Prostate gland (tissue), 2 donors: ENCODE measurements around the gene CFD. TPM values are rescaled to one million over a fixed set of nuclear protein-coding genes. Genes with fewer than 3 reads are reported as not detected.
"Not testable (repeated sequence)": the region's sequence is repeated elsewhere in the genome, so short reads cannot be mapped to it uniquely, and the experiment has no call there.

Experiments used
- DNase-seq: peaks from one replicate; pipeline ENCODE4 v3.0.0-alpha.2; 2019; ENCODE audit warnings: low spot score
- H3K27ac ChIP-seq, 2 donors: fragments of 200-600 bp; sonication (generic); 2 replicates each; pipeline ENCODE4 v1.5.1; 2017 to 2019
- H3K27me3 ChIP-seq: fragments of 200-600 bp; sonication (generic); replicated peaks from 2 replicates; pipeline ENCODE4 v1.5.1; 2019; ENCODE audit not compliant: insufficient read depth
- H3K36me3 ChIP-seq, 2 donors: fragments of 200-600 bp; sonication (generic); 1 replicate in 1 of 2; 2 replicates in 1 of 2; pipeline versions ENCODE4 v1.5.1 to v1.8.1; 2017 to 2019
- H3K4me1 ChIP-seq: fragments of 200-600 bp; sonication (generic); replicated peaks from 2 replicates; pipeline ENCODE4 v1.5.1; 2019
- H3K4me3 ChIP-seq, 2 donors: fragments of 200-600 bp; sonication (generic); 2 replicates each; pipeline ENCODE4 v1.5.1; 2017 to 2019
- H3K9me3 ChIP-seq: fragments of 200-600 bp; sonication (generic); 2 replicates; pipeline ENCODE4 v1.5.1; 2017
- POLR2A ChIP-seq: fragments of 450-650 bp; IDR thresholded peaks from one replicate; pipeline ENCODE4 v1.6.1; 2016; ENCODE audit warnings: antibody characterized with exemption, mild to moderate bottlenecking
- POLR2AphosphoS5 ChIP-seq: sonication (generic); formaldehyde crosslinking; IDR thresholded peaks from one replicate; pipeline ENCODE4 v1.6.1; 2017; ENCODE audit warnings: antibody characterized with exemption
- WGBS: methylation state at CpG from one replicate; pipeline ENCODE4 v1.1.5; 2018; 5-methylcytosine and 5-hydroxymethylcytosine counted together
- intact Hi-C: fragments of 100-400 bp; cut with DNase I; formaldehyde crosslinking; loops from one replicate; pipeline ENCODE4 v1.14.2; 2022
- total RNA-seq, 2 donors: library from RNA; depleted of rRNA; stranded (reverse); fragments of >200 nt; gene quantifications; one replicate each; pipeline ENCODE4 v1.1.0, GENCODE V29; 2016
- TF ChIP-seq, protein P1 (sequence below), 4 experiments: fragments of 200-600 bp in 2 of 4; fragments of 450-650 bp in 2 of 4; sonication (generic) in 2 of 4; IDR thresholded peaks; 1 replicate in 3 of 4; 2 replicates in 1 of 4; pipeline ENCODE4 v1.5.1; 2016 to 2019; ENCODE audit warnings: antibody characterized with exemption in 4 of 4, mild to moderate bottlenecking in 2 of 4, moderate library complexity in 2 of 4

Gene CFD
- total RNA-seq, 2 donors from 2014 or later: 92.2 to 167 TPM

- no peaks in the 10 kb centered on the region for H3K4me1 ChIP-seq
- intact Hi-C loops: no loop called here
- no peaks in the 10 kb centered on the region for H3K27me3 ChIP-seq
- no peak overlapping the region for H3K27ac ChIP-seq
- DNase-seq: no peak
- no peak for TF ChIP-seq POLR2AphosphoS5
- TF ChIP-seq, protein P1, sequence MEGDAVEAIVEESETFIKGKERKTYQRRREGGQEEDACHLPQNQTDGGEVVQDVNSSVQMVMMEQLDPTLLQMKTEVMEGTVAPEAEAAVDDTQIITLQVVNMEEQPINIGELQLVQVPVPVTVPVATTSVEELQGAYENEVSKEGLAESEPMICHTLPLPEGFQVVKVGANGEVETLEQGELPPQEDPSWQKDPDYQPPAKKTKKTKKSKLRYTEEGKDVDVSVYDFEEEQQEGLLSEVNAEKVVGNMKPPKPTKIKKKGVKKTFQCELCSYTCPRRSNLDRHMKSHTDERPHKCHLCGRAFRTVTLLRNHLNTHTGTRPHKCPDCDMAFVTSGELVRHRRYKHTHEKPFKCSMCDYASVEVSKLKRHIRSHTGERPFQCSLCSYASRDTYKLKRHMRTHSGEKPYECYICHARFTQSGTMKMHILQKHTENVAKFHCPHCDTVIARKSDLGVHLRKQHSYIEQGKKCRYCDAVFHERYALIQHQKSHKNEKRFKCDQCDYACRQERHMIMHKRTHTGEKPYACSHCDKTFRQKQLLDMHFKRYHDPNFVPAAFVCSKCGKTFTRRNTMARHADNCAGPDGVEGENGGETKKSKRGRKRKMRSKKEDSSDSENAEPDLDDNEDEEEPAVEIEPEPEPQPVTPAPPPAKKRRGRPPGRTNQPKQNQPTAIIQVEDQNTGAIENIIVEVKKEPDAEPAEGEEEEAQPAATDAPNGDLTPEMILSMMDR (IDR thresholded peaks at IDR 0.05): no peak
- no peaks in the 10 kb centered on the region for H3K9me3 ChIP-seq
- no peak overlapping the region for H3K4me3 ChIP-seq
- 95% methylated on average over 10 of the region's 13 CpGs for WGBS
- H3K36me3 ChIP-seq: peaks cover 0 to 2% of the 10 kb centered on the region in 2 donors
Measured at GRCh38 chr19:873084-873483, 13.6 kb downstream of the CFD start.

DNA sequence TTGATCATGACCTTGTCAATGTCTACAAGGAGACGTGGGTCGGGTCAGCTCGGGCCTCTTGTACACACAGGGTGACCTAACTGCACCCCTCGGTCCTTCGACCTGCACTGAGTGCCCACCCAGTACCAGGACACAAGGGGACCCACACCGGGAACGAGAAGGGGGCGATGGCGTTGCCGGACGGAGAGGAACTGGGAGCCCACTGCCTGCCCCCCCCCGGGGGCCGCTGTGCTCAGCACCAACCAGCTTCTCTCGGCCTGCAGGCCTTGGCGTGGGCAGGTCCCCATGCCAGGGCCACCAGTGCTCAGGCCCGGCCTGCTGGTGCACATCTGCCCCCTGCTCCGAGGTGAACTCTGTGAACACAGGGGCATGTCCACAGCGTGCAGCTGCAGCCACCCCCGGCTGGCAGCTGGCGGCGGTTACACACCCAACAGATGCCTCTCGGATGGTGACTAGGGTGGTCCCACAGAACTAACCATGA is 14.1 kb downstream of the CFD start:
- Histone ChIP-seq H3K27ac (no peak overlapping the region), H3K36me3 (peaks cover 0 to 2% of the 10 kb centered on the region in 2 donors), H3K4me1 (no peaks in the 10 kb centered on the region), H3K4me3 (no peak overlapping the region), H3K9me3 (no peaks in the 10 kb centered on the region), H3K27me3 (no peaks in the 10 kb centered on the region)
- TF ChIP-seq POLR2A (no peak), POLR2AphosphoS5 (no peak)
- TF ChIP-seq, protein P1 (IDR thresholded peaks at IDR 0.05): no peak
- intact Hi-C loops: no loop called here
- 95% methylated on average over 22 of the region's 22 CpGs for WGBS
- no peak for DNase-seq

DNA sequence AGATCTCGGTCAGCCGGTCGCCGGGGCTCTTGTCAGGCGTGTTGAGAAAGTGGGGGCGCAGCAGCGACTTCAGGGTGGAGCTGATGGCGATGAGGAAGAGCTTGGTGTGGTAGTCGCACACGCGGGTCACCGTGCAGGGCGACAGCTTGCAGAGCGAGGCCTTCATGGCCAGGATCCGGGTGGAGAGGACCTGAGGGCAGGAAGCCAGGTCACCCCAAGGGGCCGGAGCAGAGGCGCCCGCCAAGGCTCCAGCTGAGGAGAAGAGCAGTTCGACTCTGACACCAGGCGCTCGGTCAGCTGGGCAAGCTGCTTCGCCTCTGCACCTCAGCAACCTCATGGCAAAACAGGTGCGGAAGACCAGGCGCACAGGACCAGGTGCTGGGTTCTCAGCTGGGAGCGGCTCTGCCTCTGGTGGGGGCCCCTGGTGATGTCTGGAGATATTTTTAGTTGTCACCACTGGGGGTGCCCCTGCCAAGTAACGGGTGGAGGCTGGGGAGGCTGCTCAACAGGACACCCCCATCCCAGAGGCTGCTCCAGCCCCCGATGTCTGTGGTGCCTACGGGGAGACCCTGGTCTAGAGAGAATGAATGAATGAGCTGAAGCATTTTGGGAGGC is 15.9 kb downstream of the CFD start:
- intact Hi-C loops: no loop called here
- Histone ChIP-seq H3K4me1 (no peaks in the 10 kb centered on the region), H3K27me3 (no peaks in the 10 kb centered on the region), H3K4me3 (no peak overlapping the region), H3K9me3 (no peaks in the 10 kb centered on the region), H3K36me3 (peaks cover 8 to 10% of the 10 kb centered on the region in 2 donors), H3K27ac (no peak overlapping the region)
- no peak for TF ChIP-seq POLR2A
- no peak for DNase-seq
- WGBS: 92% methylated on average over 28 of the region's 28 CpGs

DNA sequence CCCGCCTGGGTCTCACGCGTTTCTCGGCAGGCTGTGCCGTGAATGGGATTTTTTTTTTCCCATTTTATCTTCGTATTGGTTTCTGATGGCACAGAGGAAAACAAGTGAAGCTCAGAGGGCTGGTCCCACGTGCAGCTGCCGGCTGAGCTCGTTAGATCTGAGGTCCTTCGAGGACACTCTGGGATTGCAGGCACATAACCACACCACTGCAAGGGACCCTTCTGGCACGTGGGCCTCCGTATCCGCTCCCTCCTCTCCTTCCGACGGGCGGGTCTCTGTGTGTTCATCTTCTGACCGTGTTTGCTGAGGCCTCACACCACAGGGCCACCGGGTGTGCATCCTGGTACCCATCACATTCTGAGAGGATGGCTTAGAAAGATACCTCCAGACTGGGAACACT is 16.6 kb downstream of the CFD start:
- intact Hi-C loops: no loop called here
- H3K9me3 ChIP-seq: no peaks in the 10 kb centered on the region
- no peak overlapping the region for H3K4me3 ChIP-seq
- no peak for DNase-seq
- WGBS: 73% methylated on average over 18 of the region's 18 CpGs
- no peaks in the 10 kb centered on the region for H3K27me3 ChIP-seq
- TF ChIP-seq POLR2AphosphoS5: no peak
- no peaks in the 10 kb centered on the region for H3K4me1 ChIP-seq
- H3K36me3 ChIP-seq: peaks cover 8 to 12% of the 10 kb centered on the region in 2 donors
- no peak overlapping the region for H3K27ac ChIP-seq

DNA sequence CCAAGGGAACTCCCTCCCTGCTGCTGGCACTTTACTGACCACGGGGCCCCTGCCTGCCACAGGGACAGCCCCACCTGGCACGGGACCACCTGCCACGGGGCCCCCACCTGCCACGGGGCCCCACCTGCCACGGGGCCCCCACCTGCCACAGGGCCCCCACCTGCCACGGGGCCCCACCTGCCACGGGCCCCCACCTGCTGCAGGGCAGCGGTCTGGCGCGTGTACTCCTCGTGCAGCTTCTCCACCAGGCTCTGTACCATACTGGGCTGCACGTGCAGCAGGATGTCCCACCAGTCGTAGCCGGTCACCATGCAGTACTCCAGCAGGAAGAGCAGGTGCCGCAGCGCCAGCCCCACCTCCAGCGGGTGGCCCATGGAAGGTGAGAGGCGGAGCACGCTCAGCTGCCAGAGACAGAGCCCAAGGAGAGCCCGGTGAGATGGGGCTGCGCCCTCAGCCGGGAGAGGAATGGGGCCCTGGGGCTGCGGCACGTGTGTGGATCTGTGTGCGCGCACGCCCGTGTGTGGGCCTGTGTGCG is 17.4 kb downstream of the CFD start:
- no peak for TF ChIP-seq POLR2AphosphoS5
- intact Hi-C loops: no loop called here
- H3K27ac ChIP-seq: no peak overlapping the region
- no peaks in the 10 kb centered on the region for H3K9me3 ChIP-seq
- DNase-seq: no peak
- peaks cover 8 to 18% of the 10 kb centered on the region in 2 donors for H3K36me3 ChIP-seq
- 88% methylated on average over 29 of the region's 29 CpGs for WGBS
- no peaks in the 10 kb centered on the region for H3K27me3 ChIP-seq
- H3K4me1 ChIP-seq: no peaks in the 10 kb centered on the region
- H3K4me3 ChIP-seq: no peak overlapping the region

GRCh38 chr19:877992-878660 is 18.7 kb downstream of the CFD start:
- DNase-seq, H3K27me3 ChIP-seq: not testable (repeated sequence)
- 84% methylated on average over 20 of the region's 23 CpGs for WGBS

DNA sequence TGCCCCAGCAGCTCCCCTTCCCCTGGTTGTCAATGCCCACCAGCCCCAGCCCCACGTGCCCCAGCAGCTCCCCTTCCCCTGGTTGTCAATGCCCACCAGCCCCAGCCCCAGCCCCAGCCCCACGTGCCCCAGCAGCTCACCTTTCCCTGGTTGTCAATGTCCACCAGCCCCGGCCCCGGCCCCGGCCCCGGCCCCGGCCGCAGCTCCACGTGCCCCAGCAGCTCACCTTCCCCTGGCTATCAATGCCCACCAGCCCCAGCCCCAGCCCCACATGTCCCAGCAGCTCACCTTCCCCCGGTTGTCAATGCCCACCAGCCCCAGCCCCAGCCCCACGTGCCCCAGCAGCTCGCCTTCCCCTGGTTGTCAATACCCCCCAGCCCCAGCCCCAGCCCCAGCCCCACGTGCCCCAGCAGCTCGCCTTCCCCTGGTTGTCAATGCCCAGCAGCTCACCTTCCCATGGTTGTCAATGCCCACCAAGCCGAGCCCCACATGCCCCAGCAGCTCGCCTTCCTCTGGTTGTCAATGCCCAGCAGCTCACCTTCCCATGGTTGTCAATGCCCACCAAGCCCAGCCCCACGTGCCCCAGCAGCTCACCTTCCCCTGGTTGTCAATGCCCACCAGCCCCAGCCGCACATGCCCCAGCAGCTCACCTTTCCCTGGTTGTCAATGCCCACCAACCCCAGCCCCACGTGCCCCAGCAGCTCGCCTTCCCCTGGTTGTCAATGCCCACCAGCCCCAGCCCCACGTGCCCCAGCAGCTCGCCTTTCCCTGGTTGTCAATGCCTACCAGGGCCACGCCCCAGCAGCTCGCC is 19.5 kb downstream of the CFD start:
- peaks cover 12 to 23% of the 10 kb centered on the region in 2 donors for H3K36me3 ChIP-seq
- 84% methylated on average over 16 of the region's 24 CpGs for WGBS
- intact Hi-C loops: not testable (repeated sequence)

More at GRCh38 chr19:877992-878660, 18.7 kb downstream of the CFD start:
- intact Hi-C loops, H3K4me3 ChIP-seq, H3K9me3 ChIP-seq, H3K4me1 ChIP-seq, H3K27ac ChIP-seq: not testable (repeated sequence)
- peaks cover 12 to 18% of the 10 kb centered on the region in 2 donors for H3K36me3 ChIP-seq

More for the DNA sequence above, 19.5 kb downstream of the CFD start:
- not testable (repeated sequence) for H3K9me3 ChIP-seq, H3K4me3 ChIP-seq, DNase-seq, H3K27me3 ChIP-seq, H3K4me1 ChIP-seq, H3K27ac ChIP-seq
